Upper lobe of left lung (tissue), 4 donors: ENCODE results near the gene POLA1.

Experiments
- POLR2A ChIP-seq, 4 donors: fragments of 450-650 bp; IDR thresholded peaks; one replicate each; pipeline ENCODE4 v1.5.1; 2016 to 2017; ENCODE audit warnings: antibody characterized with exemption in 4 of 4, mild to moderate bottlenecking in 2 of 4
- POLR2AphosphoS5 ChIP-seq, 2 donors: sonication (generic); formaldehyde crosslinking; IDR thresholded peaks; one replicate each; pipeline ENCODE4 v1.5.1; 2017; ENCODE audit warnings: antibody characterized with exemption in 2 of 2
- TF ChIP-seq, protein P1 (sequence below), 6 experiments: fragments of 450-650 bp in 4 of 6; fragments of 200-600 bp in 2 of 6; sonication (generic) in 2 of 6; IDR thresholded peaks; one replicate each; pipeline ENCODE4 v1.5.1; 2016 to 2019; ENCODE audit warnings: antibody characterized with exemption in 6 of 6

DNA sequence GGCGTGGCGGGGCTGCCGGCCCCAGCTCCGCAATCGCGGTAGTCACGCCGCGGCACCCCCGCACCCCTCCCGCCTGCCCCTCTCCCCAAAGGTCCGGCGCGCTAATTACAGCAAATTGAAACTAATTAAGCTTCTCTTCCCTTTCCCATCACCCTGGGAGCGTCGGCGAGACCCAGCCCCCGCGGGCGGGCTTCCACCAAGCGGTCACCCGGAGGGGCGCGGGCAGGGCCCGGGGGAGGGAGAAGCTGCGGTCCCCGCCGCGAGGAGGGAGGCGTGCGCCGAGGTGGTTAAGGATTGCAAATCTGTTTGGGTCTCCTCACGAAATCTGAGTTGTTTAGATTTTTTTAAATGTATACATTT, 308.9 kb downstream of the POLA1 start:
- TF ChIP-seq POLR2A (IDR thresholded peaks at IDR 0.05) (no peak), POLR2AphosphoS5 (IDR thresholded peaks at IDR 0.05) (no peak)
- TF ChIP-seq, protein P1, sequence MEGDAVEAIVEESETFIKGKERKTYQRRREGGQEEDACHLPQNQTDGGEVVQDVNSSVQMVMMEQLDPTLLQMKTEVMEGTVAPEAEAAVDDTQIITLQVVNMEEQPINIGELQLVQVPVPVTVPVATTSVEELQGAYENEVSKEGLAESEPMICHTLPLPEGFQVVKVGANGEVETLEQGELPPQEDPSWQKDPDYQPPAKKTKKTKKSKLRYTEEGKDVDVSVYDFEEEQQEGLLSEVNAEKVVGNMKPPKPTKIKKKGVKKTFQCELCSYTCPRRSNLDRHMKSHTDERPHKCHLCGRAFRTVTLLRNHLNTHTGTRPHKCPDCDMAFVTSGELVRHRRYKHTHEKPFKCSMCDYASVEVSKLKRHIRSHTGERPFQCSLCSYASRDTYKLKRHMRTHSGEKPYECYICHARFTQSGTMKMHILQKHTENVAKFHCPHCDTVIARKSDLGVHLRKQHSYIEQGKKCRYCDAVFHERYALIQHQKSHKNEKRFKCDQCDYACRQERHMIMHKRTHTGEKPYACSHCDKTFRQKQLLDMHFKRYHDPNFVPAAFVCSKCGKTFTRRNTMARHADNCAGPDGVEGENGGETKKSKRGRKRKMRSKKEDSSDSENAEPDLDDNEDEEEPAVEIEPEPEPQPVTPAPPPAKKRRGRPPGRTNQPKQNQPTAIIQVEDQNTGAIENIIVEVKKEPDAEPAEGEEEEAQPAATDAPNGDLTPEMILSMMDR (IDR thresholded peaks at IDR 0.05): no peak
